ENCODE data around the gene PSRC1.
A peak's percentile ranks its signal among the peaks of the same experiment; 100 is the strongest.

The PSRC1 gene

DNA sequence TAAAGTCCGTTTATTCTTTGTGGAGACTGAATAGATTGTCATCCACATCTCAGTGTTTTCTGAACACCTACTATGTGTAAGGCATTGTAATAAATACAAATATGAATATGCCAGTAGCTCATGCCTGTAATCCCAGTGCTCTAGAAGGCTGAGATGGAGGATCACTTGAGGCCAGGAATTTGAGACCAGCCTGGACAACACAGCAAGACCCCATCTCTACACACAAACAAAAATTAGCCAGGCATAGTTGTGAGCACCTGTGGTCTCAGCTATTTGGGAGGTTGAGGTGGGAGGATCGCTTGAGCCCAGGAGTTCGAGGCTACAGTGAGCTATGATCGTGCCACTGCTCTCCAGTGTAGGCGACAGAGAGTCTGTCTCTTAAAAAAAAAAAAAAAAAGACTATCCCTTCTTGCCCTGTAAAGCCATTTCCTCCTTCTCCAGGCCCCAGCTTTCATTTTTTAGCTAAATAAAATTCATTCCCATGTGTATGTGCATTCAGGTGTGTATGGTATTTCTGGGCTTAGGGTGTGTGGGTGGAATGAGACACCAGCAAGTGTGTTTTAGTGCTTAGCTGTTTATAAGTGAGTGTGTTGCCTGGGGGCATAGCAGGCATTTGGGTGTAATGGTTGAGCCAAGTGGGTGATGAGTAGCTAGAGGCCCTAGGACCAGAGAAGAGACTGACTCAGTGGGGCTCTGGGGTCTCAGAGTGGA, 25.8 kb downstream of the PSRC1 start:
- DNase-seq, result no peak

DNA sequence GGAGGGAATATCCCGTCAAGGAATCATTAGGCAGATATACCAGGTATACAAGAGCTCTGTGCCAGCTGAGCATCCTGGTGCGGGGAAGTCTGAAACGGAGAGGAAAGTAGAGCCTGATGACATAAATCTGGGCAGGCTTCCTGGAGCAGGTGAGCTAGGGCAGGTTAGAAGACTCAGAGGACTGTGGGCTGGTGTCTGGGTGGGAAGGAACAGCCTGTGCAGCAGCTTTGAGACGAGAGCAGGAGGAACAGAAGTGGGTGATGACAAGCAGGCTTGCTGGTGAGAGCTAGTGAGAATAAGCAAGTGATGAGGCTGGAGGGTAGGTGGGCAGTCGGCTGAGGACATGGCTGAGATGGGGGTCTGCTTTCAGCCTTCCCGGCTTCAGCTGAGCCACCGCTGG, 26.9 kb downstream of the PSRC1 start:
- DNase-seq, result no peak

DNA sequence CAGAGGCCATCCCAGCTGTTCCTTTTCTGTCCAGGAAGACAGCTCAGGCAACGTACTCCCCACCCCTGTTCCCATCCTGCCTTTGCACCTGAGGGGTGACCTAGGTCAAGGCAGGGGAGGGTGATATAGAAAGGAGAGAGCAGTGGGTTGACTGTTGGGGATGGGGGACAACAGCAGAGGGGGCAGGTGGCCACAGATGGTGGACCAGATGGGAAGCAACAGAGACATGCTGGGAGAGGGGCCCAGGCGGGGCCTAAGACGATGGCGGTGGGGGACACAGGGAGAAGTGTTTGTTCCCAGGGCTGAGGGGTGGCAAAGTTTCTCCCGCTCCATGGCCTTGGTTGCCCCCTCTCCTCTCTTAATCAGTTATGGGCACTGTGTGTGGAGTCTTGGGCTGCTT, 27.3 kb downstream of the PSRC1 start:
- DNase-seq, result no peak

DNA sequence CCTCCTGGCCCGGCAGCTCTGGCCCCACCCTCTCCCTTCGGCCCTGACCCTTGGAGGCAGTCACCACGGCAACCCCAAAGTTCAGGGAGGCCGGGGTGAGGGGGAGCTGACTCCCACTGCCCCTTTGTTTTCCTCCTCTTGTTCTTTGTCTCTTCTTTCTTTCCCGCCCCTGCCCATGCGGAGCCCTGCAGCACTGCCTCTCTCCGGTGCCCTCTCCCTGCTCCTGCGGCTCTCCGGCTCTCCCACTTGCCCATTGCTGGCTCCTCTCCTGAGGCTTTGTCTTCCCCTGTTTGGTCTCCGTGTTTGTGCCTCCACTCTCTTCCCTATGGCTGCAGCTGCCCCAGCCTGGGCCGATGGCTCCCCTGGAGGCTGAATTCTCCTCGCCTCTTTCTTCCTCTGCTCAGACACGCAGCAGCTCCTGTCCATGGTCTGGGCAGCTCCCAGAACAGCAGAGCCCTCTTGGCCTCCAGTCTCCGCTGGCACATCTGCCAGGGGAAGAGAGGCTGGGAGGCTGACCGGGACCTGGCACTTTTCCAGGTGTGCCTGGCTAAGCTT, 27.8 kb downstream of the PSRC1 start:
- no peak for DNase-seq

DNA sequence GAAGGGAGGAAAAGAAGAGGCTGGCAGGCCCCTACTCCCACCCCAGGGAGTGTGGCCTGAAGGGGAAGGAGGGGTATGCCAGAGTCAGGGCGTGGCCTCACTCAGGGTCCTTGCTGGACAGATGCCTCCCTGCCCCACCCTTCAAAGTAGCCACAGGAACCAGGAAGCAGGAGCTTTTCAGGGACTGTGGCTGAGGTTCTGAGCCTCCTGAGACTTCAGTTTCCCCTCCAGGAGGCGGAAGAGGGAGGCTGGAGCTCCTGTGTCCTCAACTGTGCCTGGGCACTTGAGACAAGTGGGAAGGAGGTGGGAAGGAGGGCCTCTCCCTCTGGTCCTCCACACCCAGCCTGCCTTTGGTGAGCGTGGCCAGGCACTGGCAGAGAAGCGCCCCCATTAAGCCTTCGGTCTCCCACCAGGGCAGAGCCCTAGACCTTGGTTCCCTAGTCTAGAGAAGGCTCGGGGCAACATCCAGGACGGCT, 28.3 kb downstream of the PSRC1 start:
- DNase-seq, result no peak

DNA sequence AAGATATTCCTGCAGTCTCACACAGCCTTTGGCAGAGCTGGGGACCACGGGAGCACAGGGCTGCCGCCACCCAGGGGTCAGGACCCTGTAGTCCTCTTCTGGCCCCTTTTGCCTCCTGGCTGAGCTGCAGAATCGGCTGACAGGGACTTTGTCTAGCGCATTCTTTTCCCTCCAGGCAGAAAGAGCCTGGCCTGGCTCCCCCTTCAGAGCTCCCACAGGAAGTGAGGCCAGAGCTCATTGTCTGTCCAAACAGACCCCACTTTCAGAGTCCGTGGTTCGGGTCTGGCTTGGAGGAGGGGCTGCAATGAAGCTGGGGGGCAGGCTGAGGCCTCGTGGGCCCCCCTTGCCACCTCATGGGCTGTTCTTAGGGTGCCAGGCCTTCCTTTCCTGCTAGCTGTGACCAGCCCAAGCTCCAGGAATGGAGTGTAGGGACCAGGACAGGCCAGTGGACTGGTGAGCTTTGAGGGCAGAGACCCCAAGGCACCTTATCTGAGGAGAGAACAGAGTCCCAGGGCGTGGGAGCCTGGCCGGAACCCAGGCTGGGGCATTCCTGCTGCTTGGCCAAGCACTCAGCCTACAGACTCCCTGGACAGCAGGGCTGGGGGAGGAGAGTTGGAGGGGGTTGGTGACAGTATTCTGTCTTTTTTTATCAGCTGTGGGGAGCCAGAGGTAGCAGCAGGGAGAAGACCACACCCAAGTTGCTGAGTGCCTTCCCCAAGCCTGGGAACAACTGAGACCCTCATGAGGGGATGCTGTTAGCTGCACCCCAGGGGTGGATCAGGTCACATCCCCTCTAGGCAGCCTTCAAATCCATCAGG, 28.9 kb downstream of the PSRC1 start:
- no peak for DNase-seq

DNA sequence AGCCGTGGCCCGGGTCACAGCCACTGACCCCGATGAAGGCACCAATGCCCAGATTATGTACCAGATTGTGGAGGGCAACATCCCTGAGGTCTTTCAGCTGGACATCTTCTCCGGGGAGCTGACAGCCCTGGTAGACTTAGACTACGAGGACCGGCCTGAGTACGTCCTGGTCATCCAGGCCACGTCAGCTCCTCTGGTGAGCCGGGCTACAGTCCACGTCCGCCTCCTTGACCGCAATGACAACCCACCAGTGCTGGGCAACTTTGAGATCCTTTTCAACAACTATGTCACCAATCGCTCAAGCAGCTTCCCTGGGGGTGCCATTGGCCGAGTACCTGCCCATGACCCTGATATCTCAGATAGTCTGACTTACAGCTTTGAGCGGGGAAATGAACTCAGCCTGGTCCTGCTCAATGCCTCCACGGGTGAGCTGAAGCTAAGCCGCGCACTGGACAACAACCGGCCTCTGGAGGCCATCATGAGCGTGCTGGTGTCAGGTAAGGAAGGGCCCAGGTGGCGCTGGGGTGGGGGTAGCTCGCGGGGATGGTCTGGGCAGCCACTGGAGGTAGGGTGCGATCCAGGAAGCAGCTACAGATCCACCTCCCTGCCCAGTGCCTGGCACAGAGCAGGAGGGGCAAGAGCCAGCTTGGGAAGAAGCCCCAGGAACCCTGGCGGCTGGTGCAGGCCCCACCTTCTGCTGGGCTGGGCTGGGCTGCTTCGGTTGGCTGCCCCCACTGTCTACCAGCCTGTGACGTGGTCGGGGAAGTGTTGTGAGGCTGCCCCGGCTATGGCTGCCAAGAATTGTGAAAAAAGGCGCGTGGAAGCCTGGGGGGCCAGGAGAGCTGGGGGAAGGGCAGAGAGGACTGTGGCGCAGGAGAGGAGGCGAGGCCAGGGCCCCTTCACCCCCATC, 29.8 kb downstream of the PSRC1 start:
- no peak for DNase-seq

DNA sequence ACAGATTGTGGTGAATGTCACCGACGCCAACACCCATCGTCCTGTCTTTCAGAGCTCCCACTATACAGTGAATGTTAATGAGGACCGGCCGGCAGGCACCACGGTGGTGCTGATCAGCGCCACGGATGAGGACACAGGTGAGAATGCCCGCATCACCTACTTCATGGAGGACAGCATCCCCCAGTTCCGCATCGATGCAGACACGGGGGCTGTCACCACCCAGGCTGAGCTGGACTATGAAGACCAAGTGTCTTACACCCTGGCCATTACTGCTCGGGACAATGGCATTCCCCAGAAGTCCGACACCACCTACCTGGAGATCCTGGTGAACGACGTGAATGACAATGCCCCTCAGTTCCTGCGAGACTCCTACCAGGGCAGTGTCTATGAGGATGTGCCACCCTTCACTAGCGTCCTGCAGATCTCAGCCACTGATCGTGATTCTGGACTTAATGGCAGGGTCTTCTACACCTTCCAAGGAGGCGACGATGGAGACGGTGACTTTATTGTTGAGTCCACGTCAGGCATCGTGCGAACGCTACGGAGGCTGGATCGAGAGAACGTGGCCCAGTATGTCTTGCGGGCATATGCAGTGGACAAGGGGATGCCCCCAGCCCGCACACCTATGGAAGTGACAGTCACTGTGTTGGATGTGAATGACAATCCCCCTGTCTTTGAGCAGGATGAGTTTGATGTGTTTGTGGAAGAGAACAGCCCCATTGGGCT, 30.6 kb downstream of the PSRC1 start:
- no peak for DNase-seq

DNA sequence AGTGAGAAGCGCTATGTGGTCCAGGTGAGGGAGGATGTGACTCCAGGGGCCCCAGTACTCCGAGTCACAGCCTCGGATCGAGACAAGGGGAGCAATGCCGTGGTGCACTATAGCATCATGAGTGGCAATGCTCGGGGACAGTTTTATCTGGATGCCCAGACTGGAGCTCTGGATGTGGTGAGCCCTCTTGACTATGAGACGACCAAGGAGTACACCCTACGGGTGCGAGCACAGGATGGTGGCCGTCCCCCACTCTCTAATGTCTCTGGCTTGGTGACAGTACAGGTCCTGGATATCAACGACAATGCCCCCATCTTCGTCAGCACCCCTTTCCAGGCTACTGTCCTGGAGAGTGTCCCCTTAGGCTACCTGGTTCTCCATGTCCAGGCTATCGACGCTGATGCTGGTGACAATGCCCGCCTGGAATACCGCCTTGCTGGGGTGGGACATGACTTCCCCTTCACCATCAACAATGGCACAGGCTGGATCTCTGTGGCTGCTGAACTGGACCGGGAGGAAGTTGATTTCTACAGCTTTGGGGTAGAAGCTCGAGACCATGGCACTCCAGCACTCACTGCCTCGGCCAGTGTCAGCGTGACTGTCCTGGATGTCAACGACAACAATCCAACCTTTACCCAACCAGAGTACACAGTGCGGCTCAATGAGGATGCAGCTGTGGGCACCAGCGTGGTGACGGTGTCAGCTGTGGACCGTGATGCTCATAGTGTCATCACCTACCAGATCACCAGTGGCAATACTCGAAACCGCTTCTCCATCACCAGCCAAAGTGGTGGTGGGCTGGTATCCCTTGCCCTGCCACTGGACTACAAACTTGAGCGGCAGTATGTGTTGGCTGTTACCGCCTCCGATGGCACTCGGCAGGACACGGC, 31.4 kb downstream of the PSRC1 start:
- no peak for DNase-seq

DNA sequence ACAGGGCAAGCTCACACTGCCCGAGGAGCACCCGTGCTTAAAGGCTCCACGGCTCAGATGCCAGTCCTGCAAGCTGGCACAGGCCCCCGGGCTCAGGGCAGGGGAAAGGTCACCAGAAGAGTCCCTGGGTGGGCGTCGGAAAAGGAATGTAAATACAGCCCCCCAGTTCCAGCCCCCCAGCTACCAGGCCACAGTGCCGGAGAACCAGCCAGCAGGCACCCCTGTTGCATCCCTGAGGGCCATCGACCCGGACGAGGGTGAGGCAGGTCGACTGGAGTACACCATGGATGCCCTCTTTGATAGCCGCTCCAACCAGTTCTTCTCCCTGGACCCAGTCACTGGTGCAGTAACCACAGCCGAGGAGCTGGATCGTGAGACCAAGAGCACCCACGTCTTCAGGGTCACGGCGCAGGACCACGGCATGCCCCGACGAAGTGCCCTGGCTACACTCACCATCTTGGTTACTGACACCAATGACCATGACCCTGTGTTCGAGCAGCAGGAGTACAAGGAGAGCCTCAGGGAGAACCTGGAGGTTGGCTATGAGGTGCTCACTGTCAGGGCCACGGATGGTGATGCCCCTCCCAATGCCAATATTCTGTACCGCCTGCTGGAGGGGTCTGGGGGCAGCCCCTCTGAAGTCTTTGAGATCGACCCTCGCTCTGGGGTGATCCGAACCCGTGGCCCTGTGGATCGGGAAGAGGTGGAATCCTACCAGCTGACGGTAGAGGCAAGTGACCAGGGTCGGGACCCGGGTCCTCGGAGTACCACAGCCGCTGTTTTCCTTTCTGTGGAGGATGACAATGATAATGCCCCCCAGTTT, 32.3 kb downstream of the PSRC1 start:
- no peak for DNase-seq

DNA sequence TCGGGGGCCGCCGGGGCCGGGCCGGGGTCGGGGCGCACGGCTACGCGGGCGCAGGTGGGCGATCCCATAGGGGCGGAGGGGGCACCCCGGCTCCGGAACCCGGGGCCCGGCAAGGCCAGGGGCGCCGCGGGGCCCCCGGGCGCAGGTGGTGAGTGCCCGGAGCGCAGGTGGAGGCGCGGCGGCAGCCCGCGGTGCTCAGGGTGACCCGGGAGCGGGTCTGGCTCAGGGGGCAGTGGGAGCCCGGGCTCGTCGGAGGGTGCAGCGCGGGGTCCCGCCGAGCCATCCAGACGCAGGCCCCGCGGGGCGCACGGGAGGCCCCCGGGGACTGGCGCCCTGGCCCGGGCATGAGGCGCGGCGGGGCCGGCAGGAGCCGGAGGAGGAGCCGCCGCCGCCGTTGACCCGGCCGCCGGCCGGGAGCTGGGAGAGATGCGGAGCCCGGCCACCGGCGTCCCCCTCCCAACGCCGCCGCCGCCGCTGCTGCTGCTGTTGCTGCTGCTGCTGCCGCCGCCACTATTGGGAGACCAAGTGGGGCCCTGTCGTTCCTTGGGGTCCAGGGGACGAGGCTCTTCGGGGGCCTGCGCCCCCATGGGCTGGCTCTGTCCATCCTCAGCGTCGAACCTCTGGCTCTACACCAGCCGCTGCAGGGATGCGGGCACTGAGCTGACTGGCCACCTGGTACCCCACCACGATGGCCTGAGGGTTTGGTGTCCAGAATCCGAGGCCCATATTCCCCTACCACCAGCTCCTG, 33.1 kb downstream of the PSRC1 start:
- no peak for DNase-seq

GRCh38 chr1:109248797-109249629, 33.9 kb downstream of the PSRC1 start, which contains the start of gene CELSR2:
CELSR2 (plus strand) TSS chr1:109249539; CDS start chr1:109250080, 541 bp downstream.
- DNase-seq, result peak; percentile 35

DNA sequence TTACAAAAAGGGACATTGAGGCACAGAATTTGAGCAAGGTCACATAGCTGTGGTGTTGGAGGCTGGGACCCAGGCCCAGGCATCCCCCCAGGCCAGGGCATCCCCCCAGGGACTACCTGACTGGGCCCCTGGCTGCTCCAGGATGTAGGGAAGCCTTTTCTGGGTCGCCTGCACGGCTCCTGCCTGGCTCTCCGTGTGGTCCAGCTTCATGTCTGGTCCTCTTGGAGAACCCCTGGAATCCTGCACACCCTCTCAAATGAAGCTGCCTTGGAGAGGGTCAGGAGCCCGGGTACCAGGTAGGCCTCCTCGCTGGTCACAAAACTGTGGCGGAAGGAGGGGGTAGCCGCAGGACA, 34.5 kb downstream of the PSRC1 start:
- no peak for DNase-seq

DNA sequence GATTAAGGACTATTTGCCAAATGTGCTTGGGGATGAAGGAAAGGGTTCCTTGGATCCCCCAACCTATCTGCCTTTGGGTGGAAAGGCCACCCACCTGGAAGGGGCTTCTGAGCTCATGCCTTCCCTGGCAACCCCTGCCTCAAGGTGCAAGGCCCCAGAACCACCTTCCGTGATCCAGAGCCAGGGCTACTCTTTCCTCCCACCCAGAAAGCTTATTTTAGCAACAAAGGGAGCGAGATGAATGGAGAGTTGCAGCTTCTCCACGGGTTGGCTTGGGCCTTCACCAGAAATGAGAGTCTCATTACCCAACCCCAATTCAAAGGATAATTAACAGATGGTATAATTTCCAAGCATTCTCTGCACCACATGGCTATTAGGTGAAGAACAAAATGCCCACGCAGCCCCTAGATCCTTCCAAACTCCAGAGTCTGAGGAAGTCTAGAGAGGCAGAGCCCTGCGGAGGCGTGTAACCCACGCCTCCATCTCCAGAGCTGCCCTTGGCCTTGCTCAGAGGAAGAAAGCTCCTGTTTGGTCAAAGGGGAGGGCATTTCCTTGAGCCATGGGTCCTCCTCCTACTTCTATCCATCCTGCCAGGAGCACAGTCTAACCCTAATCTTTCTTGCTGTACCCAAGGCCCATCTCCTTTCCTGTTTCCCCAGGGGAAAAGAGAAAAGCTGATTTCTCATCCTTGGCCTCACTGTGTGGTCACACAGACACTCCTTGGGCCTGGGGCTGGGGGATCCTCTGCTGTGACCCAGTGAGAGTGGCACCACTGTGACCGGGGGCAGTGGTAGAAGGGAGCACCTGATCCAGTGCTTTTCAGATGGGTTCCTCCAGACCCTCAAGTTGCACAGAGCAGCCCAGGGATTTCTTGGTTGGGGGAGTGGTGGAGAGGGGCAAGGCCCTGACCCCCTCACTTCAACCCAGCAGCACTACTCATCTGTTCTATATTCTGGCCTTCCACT, 35.3 kb downstream of the PSRC1 start:
- DNase-seq, result no peak

GRCh38 chr1:109246141-109246551, 36.8 kb downstream of the PSRC1 start:
- DNase-seq, result no peak

- no peak for DNase-seq
These were observed 38.9 kb downstream of the PSRC1 start for GRCh38 chr1:109243860-109244552.

DNA sequence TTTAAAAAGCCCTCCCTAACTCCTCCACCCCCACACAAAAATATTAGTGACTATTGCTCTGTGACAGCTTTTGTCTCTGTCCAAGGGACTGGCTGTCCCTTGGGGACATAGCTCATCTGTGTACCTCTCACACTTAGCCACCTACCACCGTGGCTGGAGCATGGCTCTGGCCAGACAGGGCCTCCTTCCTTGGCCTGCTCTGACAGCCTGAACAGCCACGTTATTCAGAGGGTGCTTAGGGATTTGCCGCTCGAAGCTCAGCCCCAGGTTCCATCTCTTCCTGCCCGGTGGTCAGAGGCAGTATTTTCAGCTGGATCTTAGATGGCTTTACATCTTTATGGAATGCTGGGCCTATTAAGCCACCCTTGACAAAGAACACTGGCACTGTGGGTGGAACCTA, 39.7 kb downstream of the PSRC1 start:
- no peak for DNase-seq
